Chondrocyte (in vitro differentiated cells): Measurements from ENCODE around the gene PHTF2. TPM values are rescaled to one million over a fixed set of nuclear protein-coding genes. Genes with fewer than 3 reads are reported as not detected.

Experiments used
- DNase-seq: peaks from one replicate; pipeline ENCODE4 v3.0.0; 2021; ENCODE audit warnings: mixed read lengths, low spot score
- H3K27ac Mint-ChIP-seq: one replicate; pipeline ENCODE4 v1.8.0; 2021; ENCODE audit warnings: mild to moderate bottlenecking, moderate library complexity, mixed read lengths; ENCODE audit not compliant: unreplicated experiment
- H3K27me3 Mint-ChIP-seq: 2 replicates; pipeline ENCODE4 v1.8.0; 2021; ENCODE audit warnings: low read depth, mixed read lengths
- H3K36me3 Mint-ChIP-seq: 2 replicates; pipeline ENCODE4 v1.8.0; 2021; ENCODE audit warnings: low read depth, mixed read lengths
- H3K4me1 Mint-ChIP-seq: 2 replicates; pipeline ENCODE4 v1.8.0; 2021; ENCODE audit warnings: low read depth, mild to moderate bottlenecking, mixed read lengths
- H3K4me3 Mint-ChIP-seq: one replicate; pipeline ENCODE4 v1.8.0; 2021; ENCODE audit warnings: mild to moderate bottlenecking, moderate library complexity, mixed read lengths; ENCODE audit not compliant: unreplicated experiment
- H3K9me3 Mint-ChIP-seq: 2 replicates; pipeline ENCODE4 v1.8.0; 2021; ENCODE audit warnings: low read depth, mixed read lengths
- CTCF ChIP-seq: fragments of 200-600 bp; sonication (generic); IDR thresholded peaks from 2 replicates; pipeline ENCODE4 v1.5.0; 2021; ENCODE audit warnings: antibody characterized with exemption, mild to moderate bottlenecking, moderate library complexity
- total RNA-seq: library from RNA; stranded (reverse); gene quantifications from 3 replicates; pipeline ENCODE4 v1.2.1, GENCODE V29; 2021

PHTF2 gene
- total RNA-seq, 1 donor from 2014 or later = 52.6 TPM

GRCh38 chr7:77846317-77847092, 47.9 kb downstream of the PHTF2 start:
- Mint-ChIP-seq H3K4me3 (no peak overlapping the region), H3K27ac (no peak overlapping the region), H3K9me3 (no peaks in the 10 kb centered on the region), H3K36me3 (peaks cover 7% of the 10 kb centered on the region), H3K27me3 (no peaks in the 10 kb centered on the region), H3K4me1 (no peaks in the 10 kb centered on the region)
- no peak for TF ChIP-seq CTCF
- DNase-seq = no peak

GRCh38 chr7:77855371-77856083, 57.0 kb downstream of the PHTF2 start:
- no peak for DNase-seq
- no peaks in the 10 kb centered on the region for H3K36me3 Mint-ChIP-seq
- H3K27me3 Mint-ChIP-seq = no peaks in the 10 kb centered on the region
- no peak overlapping the region for H3K27ac Mint-ChIP-seq
- H3K4me1 Mint-ChIP-seq = no peaks in the 10 kb centered on the region
- TF ChIP-seq CTCF = no peak
- H3K9me3 Mint-ChIP-seq = no peaks in the 10 kb centered on the region
- H3K4me3 Mint-ChIP-seq = no peak overlapping the region

GRCh38 chr7:77858278-77858677, 59.7 kb downstream of the PHTF2 start:
- Mint-ChIP-seq H3K36me3 (no peaks in the 10 kb centered on the region), H3K9me3 (no peaks in the 10 kb centered on the region), H3K4me1 (no peaks in the 10 kb centered on the region), H3K27ac (no peak overlapping the region), H3K4me3 (no peak overlapping the region), H3K27me3 (no peaks in the 10 kb centered on the region)
- no peak for DNase-seq
- no peak for TF ChIP-seq CTCF

GRCh38 chr7:77859343-77859742, 60.8 kb downstream of the PHTF2 start:
- no peak overlapping the region for H3K27ac Mint-ChIP-seq
- H3K36me3 Mint-ChIP-seq = no peaks in the 10 kb centered on the region
- no peak for DNase-seq
- TF ChIP-seq CTCF = no peak
- H3K4me1 Mint-ChIP-seq = no peaks in the 10 kb centered on the region
- no peak overlapping the region for H3K4me3 Mint-ChIP-seq
- no peaks in the 10 kb centered on the region for H3K27me3 Mint-ChIP-seq
- no peaks in the 10 kb centered on the region for H3K9me3 Mint-ChIP-seq

- Mint-ChIP-seq H3K4me1 (peaks cover 16% of the 10 kb centered on the region), H3K27ac (no peak overlapping the region), H3K9me3 (no peaks in the 10 kb centered on the region), H3K27me3 (no peaks in the 10 kb centered on the region), H3K36me3 (no peaks in the 10 kb centered on the region), H3K4me3 (no peak overlapping the region)
- TF ChIP-seq CTCF = no peak
- DNase-seq = no peak
Observed at GRCh38 chr7:77862691-77863090, 64.1 kb downstream of the PHTF2 start.
